HK-2 (cell line): Measurements from ENCODE around the gene AMN.
"Not testable (repeated sequence)": the region's sequence is repeated elsewhere in the genome, so short reads cannot be mapped to it uniquely, and the experiment has no call there.

ENCODE experiments used
- DNase-seq: peaks from one replicate; pipeline ENCODE4 v3.0.0-alpha.2; 2018; ENCODE audit not compliant: unreplicated experiment

Gene AMN

DNA sequence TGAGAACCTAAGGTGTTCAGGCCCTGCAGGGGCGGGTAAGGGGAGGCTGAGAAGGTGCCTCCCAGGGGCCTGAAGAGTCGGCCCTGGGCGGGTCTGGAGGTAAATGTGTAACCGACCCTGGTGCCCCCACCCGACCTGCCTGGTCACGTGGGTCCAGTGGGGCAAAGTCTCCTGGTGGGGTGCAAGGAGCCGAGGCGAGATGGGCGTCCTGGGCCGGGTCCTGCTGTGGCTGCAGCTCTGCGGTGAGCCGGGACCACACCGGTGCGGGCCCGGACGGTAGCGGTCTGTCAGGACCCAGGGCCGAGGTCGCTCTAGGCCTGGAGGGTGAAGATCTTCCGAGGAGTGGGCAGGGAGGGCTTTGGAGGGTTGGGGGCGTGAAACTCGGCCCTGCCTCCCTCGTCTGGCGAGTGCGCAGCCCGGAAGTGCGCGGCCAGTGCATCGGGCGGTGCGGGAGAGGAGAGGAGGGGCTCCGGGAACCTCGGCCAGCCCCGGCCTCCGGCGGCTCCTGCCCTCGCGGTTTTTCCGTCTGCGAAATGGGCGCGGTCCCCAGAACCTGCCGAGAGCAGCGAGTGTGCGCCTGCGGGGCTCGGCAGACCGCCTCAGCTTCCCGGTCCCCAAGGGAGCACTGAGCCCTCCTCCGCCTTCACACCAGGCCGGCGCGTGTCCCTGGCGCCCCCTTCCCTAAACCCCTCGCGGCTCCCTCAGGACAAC lies at the start of gene AMN:
AMN (plus strand) TSS at position 174 of the 711 bp plus-strand sequence; CDS start at position 200, 26 bp downstream.
- no peak for DNase-seq

DNA sequence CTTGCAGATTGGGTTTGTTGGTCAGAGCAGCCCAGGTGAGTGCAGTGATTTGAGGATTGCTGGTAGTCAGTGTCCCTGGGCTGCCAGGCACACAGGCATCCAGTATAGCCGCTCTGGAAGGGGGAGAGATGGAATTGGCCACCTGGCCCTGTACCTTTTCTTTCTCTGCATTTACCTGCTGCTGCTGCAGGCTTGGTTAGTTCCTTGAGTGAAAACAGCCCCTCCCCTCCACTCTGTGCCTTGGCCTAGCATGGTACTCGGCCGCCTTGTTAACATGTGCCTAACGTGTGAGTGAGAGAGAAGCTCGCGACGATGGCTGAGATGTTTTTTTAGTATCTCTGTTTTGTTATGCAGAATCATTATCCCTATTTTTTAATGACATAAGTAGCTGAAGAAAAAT lies 49.3 kb upstream of the AMN start:
- no peak for DNase-seq

DNA sequence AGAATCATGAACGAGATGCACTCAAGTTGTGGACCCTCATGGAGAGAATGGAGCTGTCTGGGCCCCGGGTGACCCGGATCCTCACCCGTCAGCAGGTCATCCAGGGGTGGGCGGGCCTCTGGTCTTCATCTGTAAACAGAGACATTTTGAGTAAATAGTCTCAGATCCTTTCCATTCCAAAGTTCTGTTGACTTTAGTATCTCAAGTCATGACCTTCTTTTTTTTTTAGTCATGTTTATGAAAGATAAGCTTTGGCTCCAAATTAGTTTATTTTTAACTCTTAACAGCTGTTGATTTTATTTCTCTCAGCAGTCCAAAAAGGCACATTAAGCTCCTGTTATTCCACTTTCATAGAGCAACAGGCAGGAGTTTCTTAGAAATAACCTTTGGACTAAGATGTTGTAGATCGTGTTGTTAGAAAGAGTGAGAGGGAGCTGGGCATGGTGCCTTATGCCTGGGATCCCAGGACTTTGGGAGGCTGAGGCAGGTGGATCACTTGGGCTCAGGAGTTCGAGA lies 48.9 kb upstream of the AMN start:
- no peak for DNase-seq

DNA sequence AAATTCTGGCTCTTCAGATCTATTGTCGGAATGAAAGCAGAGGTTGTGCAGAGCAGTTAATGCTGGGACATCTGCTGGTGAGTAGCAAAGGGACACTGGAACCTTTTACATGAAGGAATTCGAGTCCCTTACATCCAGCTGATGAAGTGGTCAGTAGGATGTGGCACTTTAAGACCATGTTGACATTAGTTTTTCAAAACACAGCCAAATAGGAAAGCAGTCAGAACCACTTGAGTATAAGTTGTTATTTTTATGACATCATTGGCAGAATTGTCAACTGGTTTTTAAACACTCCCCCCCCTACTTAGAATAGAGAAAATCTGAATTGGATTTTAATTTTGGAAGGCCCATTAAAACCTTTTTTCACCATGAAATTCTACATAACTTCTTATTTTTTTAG lies 46.8 kb upstream of the AMN start:
- DNase-seq: no peak

DNA sequence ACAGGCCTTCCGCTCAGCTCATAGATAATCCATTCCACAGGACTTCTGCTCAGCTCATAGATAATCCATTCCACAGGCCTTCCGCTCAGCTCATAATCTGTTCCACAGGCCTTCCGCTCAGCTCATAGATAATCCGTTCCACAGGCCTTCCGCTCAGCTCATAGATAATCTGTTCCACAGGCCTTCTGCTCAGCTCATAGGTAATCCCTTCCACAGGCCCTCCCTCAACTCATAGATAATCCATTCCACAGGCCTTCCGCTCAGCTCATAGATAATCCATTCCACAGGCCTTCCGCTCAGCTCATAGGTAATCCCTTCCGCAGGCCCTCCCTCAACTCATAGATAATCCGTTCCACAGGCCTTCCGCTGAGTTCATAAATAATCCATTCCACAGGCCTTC lies 45.0 kb upstream of the AMN start:
- not testable (repeated sequence) for DNase-seq

DNA sequence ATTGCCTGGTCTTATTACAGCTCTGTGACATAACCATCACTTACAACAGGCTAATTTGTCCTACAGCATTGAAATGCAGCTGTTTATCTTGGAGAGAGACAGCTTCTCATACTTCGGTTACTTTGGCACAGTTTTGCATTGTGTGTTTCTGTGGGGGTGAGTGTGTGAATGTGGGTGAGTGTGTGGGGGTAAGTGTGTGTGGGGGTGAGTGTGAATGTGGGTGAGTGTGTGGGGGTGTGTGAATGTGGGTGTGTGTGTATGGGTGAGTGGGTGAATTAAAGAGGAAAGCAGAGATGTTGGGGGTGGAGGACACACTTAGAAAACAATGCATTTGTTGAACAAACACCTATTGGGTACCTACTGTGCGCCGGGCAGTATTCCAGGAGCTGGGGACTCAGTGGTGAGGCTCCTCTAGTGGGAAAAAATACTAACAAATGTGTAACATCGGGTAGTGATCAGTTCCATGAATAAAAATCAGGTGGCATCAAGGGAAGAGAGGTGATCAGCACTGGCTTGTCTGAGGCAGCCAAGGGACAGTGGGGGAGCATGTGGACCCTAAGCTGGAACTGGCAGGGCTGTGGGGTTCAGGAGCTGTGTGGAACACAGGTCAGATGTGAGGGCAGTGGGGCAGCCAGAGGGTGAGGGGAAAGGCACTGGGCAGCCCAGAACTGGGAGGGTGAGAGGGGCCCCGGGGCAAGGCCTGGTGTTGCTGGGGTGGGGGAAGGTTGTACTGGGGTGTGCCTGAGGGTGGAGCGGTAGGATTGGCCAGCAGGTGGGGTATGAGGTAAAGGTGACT lies 44.1 kb upstream of the AMN start:
- no peak for DNase-seq

DNA sequence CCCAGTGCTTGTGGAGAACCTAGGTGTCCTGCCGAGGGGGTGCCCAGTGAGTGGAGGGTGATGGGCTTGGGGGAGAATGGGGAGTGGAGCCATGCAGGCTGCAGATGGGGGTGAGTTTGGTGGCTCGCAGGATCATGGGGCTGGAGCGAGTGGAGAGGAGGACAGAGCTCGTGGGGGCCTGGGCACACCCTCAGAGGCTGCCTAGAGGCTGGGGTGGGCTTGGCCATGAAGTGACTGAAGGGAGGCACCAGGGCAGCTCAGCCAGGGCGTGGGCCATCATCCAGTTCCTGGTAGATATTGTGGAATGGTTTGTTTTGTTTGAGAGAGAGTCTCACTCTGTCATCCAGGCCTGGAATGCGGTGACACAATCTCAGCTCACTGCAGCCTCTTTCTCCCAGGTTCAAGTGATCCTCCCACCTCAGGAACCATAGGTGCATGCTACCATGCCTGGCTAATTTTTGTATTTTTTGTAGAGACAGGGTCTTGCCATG lies 43.4 kb upstream of the AMN start:
- no peak for DNase-seq

DNA sequence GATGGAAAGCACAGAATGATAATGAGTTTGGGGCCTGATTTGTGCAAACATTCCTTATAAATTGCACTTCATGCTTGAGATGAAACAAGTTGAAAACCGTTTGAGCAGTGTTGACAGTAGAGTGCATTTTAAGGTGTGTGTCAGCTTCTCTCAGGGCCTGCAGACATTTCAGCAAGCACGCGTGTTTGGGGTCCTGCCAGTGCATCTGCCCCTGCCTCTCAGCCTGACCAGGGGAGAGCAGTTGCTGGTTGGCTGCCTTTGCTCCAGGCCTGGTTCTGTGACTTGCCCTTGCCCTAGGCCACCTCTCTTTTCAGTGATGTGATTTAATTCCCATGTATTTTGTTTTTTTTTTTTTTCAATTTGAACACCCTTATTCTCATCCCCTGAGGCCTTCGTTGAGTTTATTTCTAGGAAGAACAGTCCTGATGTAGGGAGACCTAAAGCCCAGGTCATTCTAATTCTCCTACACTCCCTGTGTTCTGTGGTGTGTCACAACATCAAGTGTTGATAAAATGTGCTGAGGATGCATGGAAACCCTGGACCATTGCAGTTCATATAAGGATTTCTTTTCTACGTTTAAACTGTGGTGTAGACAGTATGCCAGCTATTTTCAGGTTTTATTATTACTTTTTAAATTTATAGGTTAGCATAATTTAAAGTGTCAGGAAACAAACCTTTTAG lies 40.1 kb upstream of the AMN start:
- no peak for DNase-seq

DNA sequence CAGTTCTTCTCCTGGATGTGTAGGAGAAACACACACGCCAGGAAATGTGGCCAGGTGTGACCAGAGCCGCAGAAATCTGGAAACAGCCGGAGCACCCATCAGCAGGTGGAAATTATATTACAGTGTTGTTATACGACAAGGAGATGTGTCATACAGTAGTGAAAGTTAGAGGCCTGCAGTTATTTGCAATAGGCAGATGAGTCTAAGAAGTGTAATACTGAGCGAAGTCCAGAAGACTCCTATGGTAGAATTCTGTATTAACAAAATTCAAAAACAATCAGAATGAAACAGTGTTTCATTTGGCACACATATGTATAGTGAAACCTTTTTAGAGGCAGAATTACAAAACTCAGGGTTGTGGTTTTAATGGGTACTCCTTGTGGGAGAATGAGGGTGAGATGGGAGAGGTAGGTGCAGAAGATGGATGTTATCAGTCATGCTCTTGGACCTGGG lies 39.3 kb upstream of the AMN start:
- DNase-seq: no peak

DNA sequence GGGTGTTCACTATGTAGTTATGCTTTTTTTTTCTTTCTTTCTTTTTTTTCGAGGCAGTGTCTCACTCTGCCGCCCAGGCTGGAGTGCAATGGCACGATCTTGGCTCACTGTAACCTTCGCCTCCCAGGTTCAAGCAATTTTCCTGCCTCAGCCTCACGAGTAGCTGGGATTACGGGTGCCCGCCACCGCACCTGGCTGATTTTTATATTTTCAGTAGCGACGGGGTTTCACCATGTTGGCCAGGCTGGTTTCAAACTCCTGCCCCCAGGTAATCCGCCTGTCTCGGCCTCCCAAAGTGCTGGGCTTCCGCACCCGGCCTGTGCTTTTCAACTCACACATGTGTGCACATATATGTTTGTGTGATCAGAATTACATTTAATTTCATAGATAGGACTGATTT lies 38.9 kb upstream of the AMN start:
- DNase-seq: no peak

DNA sequence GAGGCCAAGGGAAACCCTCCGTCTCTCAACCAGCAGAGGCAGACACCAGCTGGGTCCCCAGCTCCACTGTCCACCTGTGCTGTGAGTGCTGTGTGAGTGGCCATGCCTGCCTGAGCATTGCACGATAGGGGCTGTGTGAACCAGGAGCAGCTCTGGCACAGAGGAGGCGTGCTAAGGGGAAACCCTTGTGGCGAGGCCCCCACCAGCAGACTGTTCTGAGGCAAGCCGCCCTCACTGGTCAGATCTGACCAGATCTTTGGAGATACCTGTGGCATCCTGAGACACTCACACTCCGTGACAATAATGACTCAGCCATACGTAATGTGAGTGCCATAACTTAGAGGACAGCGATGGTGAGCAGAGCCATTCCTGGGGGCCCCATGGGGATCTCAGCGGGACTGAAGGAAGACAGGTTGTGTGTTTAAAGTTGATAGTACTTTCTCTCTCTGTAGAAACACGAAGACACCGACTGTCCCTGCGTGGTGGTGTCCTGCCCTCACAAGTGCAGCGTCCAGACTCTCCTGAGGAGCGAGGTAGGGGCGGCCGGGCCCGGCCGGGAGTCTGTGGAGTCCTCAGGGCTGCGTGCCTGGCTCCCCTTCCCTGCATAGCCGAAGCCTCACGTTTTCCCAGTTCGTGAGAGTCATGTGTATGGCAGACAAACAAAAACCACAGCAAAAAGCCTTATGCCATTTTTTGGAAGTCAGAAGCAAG lies 36.6 kb upstream of the AMN start:
- DNase-seq: no peak

DNA sequence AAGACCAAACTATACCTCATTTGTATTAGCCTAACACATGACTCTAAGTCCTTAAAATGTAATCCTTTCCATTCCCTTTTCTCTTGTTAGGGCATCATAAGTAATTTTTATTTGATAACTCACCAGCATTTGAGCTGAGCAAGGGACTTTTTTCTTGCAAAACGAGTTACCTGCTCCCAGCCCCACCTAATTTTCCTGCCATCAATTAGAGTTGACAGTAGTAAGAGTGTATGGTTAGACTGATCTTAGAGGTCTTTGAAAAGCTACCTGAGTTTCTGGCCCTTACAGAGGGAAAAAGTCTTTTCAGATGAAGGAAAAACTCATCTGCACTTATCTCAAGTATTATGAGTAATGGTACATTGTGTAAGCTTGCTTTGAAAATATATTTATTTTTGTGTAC lies 33.7 kb upstream of the AMN start:
- DNase-seq: no peak

DNA sequence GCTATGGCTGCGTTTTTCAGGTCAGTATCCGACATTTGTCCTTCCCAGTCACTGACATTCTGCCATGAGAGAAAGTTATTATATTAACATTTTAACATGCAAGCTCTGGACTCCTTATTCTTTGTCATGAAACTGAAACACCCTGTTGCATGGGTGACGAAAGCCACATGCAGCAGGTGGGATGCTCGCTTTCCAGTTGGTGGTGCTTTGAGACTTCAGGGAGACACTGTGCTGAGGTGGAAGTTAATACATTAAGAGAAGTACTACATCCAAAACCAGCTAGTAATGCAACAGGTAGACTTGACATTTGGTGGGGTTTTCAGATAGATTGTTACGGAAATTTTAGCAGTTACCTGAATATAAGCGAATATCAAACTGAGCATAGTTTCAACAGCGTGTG lies 32.8 kb upstream of the AMN start:
- DNase-seq: no peak

DNA sequence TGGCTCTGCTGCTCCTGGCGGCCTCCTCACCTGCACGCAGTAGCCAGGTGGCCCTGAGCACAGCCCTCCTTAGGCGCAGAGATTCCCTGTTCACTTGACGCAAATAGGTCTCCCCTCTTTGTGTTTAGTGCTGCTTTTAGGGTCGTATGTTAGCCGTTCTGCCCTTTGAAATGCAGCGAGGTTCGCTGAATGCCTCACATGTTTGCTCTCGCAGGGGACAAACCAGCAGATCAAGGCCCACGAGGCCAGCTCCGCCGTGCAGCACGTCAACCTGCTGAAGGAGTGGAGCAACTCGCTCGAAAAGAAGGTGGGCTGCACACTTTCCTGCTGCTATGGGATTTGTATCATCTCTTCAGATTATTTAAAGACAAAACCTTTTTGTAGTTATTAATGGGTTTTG lies 31.4 kb upstream of the AMN start:
- no peak for DNase-seq

DNA sequence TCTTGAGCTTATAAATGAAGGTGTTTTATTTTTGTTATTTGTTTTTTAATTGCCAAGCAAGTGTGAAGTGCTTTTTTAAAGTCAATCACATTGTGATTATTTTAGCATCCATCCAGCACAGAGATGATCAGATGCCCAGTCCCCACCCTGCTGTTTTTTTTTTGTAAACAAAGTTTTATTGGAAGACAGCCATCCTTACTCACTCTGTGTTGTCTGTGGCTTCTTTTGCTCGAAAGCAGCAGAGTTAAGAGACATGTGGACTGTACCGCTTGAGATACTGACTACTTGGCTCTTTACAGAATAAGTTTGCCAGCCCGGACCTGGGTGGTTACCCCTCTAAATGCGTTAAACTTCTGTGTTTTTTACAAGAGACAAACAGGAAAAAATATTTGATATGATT lies 30.9 kb upstream of the AMN start:
- no peak for DNase-seq

DNA sequence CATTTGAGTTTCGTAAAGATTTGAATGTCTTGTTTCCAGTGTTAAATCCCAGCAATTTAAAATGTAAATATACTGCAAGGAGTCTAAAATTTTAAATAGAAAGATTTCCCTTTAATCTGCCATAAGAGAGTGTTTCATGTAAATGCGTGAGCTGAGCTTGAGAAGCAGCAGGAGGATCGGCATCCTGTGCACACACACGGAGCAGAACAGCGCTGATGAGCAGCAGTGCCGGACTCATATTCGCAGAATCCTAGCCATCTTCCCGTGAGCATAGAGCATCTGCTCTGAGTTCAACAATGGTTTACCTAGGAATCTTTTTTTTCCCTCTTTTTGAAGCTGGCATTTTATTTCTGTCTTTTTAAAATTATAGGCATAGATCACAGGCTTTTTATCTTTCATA lies 29.8 kb upstream of the AMN start:
- no peak for DNase-seq

DNA sequence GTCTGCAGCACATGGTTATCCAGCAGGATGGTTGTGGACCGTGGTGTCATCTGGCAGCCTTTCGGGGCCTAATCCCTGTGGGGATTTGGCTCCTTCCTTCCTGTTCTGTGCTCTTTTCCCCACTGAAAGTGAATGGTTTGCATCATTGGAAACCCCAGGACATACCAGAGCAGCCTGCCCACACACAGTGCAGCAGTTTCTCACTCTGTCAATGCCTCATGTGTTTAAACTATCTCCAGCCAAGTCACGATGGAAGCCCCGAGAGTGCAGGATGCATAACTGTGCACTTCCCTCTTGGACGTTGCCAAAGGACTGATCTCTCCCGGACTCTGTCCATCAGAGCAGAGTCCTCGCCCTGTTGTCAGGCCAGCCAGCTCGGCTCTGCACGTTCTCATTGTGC lies 29.0 kb upstream of the AMN start:
- DNase-seq: no peak

DNA sequence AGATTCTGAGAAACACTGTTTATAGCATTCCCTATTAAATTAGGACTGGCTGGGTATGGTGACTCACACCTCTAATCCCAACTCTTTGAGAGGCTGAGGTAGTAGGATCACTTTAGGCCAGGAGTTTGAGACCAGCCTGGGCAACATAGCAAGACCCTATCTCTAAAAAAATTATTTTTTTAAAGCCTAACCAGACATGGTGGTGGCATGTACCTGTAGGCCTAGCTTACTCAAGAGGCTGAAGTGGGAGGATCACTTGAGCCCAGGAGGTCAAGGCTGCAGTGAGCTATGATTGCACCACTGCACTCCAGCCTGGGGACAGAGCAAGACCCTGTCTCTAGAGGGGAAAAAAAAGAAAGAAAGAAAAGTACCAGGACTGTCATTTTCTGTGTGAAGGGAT lies 25.7 kb upstream of the AMN start:
- DNase-seq: not testable (repeated sequence)

DNA sequence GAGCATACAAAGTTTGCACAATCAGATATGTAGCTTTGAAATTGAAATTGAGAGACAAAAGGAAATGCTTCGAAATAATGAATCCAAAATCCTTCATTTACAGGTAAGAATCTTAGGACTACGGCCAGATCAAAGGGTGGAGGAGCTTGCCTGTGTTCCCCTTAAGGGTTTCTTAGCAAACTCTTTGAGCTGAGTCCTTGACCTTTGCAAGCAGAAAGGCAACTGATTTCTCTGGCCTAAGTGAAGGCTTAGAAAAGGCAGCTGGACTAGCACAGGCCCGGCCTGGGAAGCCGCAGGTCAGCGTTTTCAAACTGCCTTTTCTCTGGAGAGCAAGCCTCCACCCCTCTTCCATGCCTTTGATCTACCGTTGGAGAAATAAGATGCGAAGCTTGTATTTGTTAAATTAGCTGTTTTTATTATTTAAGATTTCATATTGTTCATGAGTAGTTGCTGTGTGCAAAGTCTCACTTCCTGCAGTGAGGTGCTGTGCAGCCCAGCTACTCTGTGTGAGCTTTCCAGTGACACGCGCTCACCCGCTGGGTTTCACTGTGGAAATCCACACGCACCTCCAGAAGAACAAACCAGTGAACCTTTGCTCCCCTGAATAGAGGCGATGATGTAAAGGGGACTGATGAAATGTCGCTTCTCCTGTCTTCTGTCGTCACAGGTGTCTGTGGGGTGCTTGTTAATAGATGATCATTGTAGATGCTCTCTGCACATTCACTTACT lies 25.0 kb upstream of the AMN start:
- no peak for DNase-seq

DNA sequence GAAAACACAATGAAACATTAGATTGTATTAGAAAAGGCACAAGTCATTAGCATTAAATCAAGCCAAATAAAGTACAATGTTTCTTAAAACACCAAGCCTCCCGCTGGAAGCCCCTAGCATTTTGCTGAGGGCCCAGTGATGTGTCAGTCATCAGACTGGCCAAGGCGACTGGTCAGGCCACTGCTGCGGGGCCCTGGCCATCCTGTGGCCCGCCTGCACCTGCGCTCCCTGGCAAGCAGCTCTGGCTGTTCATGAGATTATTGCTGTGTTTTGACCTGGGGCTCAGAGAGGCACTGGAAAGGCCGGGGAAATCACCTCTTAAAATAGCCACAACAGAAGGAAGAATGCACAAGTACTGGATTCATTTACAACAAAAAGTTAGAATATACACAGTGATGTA lies 24.2 kb upstream of the AMN start:
- DNase-seq: no peak
